GM10248 (cell line): ENCODE data around the gene LYPD1.

Source experiments
- CTCF ChIA-PET: fragments of 300-600 bp; sonication (Branson Sonifier 250); formaldehyde crosslinking; extraction: SDS; loops from one replicate; lab custom pipeline; 2021; ENCODE audit warnings: antibody characterized with exemption; lab: Yijun Ruan, JAX
- POLR2A ChIA-PET: fragments of 350-650 bp; sonication (Branson Sonifier 250); formaldehyde crosslinking; extraction: SDS; loops from one replicate; lab custom pipeline; 2020; ENCODE audit warnings: antibody characterized with exemption; lab: Yijun Ruan, JAX
- DNase-seq: peaks from one replicate; pipeline ENCODE4 v3.0.0; 2012; ENCODE audit errors: extremely low spot score
- CTCF ChIP-seq: IDR thresholded peaks from 2 replicates; pipeline ENCODE4 v1.5.1; 2012; ENCODE audit warnings: mild to moderate bottlenecking, low read depth; ENCODE audit errors: extremely low read depth, missing control alignments, control extremely low read depth

Gene LYPD1

GRCh38 chr2:132617989-132618388, 52.0 kb downstream of the LYPD1 start:
- no peak for TF ChIP-seq CTCF
- POLR2A ChIA-PET = no interaction called here

GRCh38 chr2:132615329-132616085, 54.5 kb downstream of the LYPD1 start:
- ChIA-PET POLR2A (no interaction called here), CTCF (interaction anchor here (0.7 to 0.8 kb wide), 2 partner anchors 17 to 22 kb away, joined by 3 to 4 read pairs; no protein-coding TSS in a partner anchor)
- no peak for DNase-seq
- TF ChIP-seq CTCF = no peak

More at GRCh38 chr2:132617989-132618388, 52.0 kb downstream of the LYPD1 start:
- no peak for DNase-seq
- CTCF ChIA-PET = no interaction called here

- POLR2A ChIA-PET = no interaction called here
- TF ChIP-seq CTCF = no peak
- no peak for DNase-seq
- CTCF ChIA-PET = interaction anchor here (1.1 kb wide), 1 partner anchor 13 kb away, joined by 3 read pairs; no protein-coding TSS in a partner anchor
Measured at GRCh38 chr2:132611719-132612118, 58.3 kb downstream of the LYPD1 start.

- DNase-seq = no peak
- POLR2A ChIA-PET = no interaction called here
Measured at GRCh38 chr2:132609101-132609890, 60.7 kb downstream of the LYPD1 start.

GRCh38 chr2:132608311-132608710, 61.7 kb downstream of the LYPD1 start:
- ChIA-PET POLR2A (no interaction called here), CTCF (no interaction called here)
- TF ChIP-seq CTCF = no peak
- no peak for DNase-seq

More at GRCh38 chr2:132609101-132609890, 60.7 kb downstream of the LYPD1 start:
- CTCF ChIA-PET = no interaction called here
- TF ChIP-seq CTCF = no peak

- TF ChIP-seq CTCF = no peak
- no peak for DNase-seq
- CTCF ChIA-PET = interaction anchor here (1.1 to 1.5 kb wide), 2 partner anchors 9 to 60 kb away, joined by 3 to 4 read pairs; no protein-coding TSS in a partner anchor
- POLR2A ChIA-PET = no interaction called here
Measured at GRCh38 chr2:132607426-132608090, 62.4 kb downstream of the LYPD1 start.
